Measurements from ENCODE around the gene NIF3L1. TPM values are rescaled to one million over a fixed set of nuclear protein-coding genes. Genes with fewer than 3 reads are reported as not detected.

NIF3L1 gene
- total and polyA plus RNA-seq, 10 of the 15 experiments (the other 5 are each of a cell fraction or from before 2014, with no cell fraction given), result 27.6 to 95.9 (median 53.8) TPM

GRCh38 chr2:200905618-200906296 is 16.6 kb downstream of the NIF3L1 start:
- Histone ChIP-seq H3K4me2 (ENCODE audit: control insufficient read depth, insufficient read depth) (no peak overlapping the region), H3K36me3 (ENCODE audit: control insufficient read depth in 2 of 2, insufficient read depth in 2 of 2, low read length in 1 of 2) (peaks cover 5 to 12% of the 10 kb centered on the region in 2 experiments; a peak in 2 of 4 replicates), H3K79me2 (ENCODE audit: control insufficient read depth, insufficient read depth, low read length) (no peaks in the 10 kb centered on the region), H4K20me1 (ENCODE audit: control insufficient read depth, insufficient read depth) (no peaks in the 10 kb centered on the region), H3K27me3 (replicated peaks in 1 of 2; ENCODE audit: control insufficient read depth in 2 of 2, insufficient read depth in 2 of 2, low read length in 1 of 2) (no peaks in the 10 kb centered on the region), H3K4me3 (no peak overlapping the region), H3K9ac (ENCODE audit: control insufficient read depth, insufficient read depth, low read length) (no peak overlapping the region), H3K27ac (ENCODE audit: control insufficient read depth, insufficient read depth) (no peak overlapping the region), H2AFZ (ENCODE audit: control insufficient read depth, low read depth, low read length) (no peak overlapping the region), H3K4me1 (ENCODE audit: control insufficient read depth, insufficient read depth, low read length) (no peaks in the 10 kb centered on the region), H3K9me3 (replicated peaks; ENCODE audit: control insufficient read depth, insufficient read depth, low read length) (no peaks in the 10 kb centered on the region)
- POLR2A ChIA-PET, result interaction anchor here (0.9 to 1.8 kb wide), 6 partner anchors 161 to 326 kb away, joined by 3 to 7 read pairs (median 4); partner anchors contain the start of gene CASP10
- TF ChIP-seq RAD21 (IDR thresholded peaks at IDR 0.05; ENCODE audit: insufficient read depth, low read depth, low read length), result peak; percentile 89
- TF ChIP-seq HDGF (IDR thresholded peaks at IDR 0.05), result 0 out of 2 replicates have a peak, but pooled peaks have one; percentile 31
- peak; percentile 69 to 89 (median 76) for TF ChIP-seq CTCF (IDR thresholded peaks at IDR 0.05 in 2 of 3, conservative IDR thresholded peaks at IDR 0.05 in 1 of 3; ENCODE audit: control insufficient read depth in 2 of 3, extremely low read depth in 1 of 3, insufficient read depth in 1 of 3, low read depth in 3 of 3, low read length in 3 of 3)
- TF ChIP-seq ZNF687 (IDR thresholded peaks at IDR 0.05), result no peak
- 0 out of 3 replicates have a peak, but pooled peaks have one; percentile 19 for TF ChIP-seq POU2F2 (IDR thresholded peaks at IDR 0.05; ENCODE audit: borderline replicate concordance, low read depth, low read length)
- TF ChIP-seq BACH1 (IDR thresholded peaks at IDR 0.05; ENCODE audit: borderline replicate concordance), result no peak
- TF ChIP-seq ZBTB40 (IDR thresholded peaks at IDR 0.05; ENCODE audit: borderline replicate concordance), result no peak
- TF ChIP-seq ETV6 (conservative IDR thresholded peaks at IDR 0.05 in 1 of 2, IDR thresholded peaks at IDR 0.05 in 1 of 2; ENCODE audit: borderline replicate concordance in 1 of 2, low read depth in 1 of 2), result 0 out of 4 replicates have a peak, but pooled peaks of 1 of the 2 experiments have one; percentile 70
- TF ChIP-seq SMC3 (IDR thresholded peaks at IDR 0.05; ENCODE audit: borderline replicate concordance, low read length), result peak; percentile 82
- TF ChIP-seq POLR2A (IDR thresholded peaks at IDR 0.05; ENCODE audit: low read depth, low read length), result no peak
- 0 out of 2 replicates have a peak, but pooled peaks have one; percentile 19 for TF ChIP-seq YY1 (IDR thresholded peaks at IDR 0.05; ENCODE audit: low read depth, low read length)
- WGBS (ENCODE audit: insufficient coverage, insufficient replicate concordance, low lambda C conversion rate, missing lambda C conversion rate), result 50% methylated on average over 2 of the region's 2 CpGs
- in situ Hi-C loops (cut with MboI), result loop anchor here (5.0 kb wide), 3 partner anchors 167 to 327 kb away; partner anchors contain the start of genes HYCC2 and NDUFB3
- FAIRE-seq (no peak), DNase-seq (ENCODE audit: low read depth, low spot score) (no peak), ATAC-seq (peak; percentile 89)
- CTCF ChIA-PET, result interaction anchor here (0.6 to 8.2 kb wide), 38 partner anchors 9 to 327 kb away, joined by 3 to 256 read pairs (median 4); partner anchors contain the start of genes CASP10, HYCC2, NDUFB3 and NIF3L1
- intact Hi-C loops (cut with micrococcal nuclease; ENCODE audit: unreplicated experiment), result loop anchor here (1.0 kb wide), 2 partner anchors 164 to 272 kb away; no protein-coding TSS in a partner anchor
- RAD21 ChIA-PET (ENCODE audit: unreplicated experiment), result interaction anchor here (0.6 to 6.3 kb wide), 19 partner anchors 16 to 327 kb away, joined by 3 to 82 read pairs (median 4); partner anchors contain the start of genes CASP10, NIF3L1, ORC2 and PPIL3
- SMC1A ChIA-PET (ENCODE audit: uncharacterized antibody, unreplicated experiment), result interaction anchor here (0.6 to 8.2 kb wide), 25 partner anchors 7 to 438 kb away, joined by 3 to 144 read pairs (median 4); partner anchors contain the start of genes CASP10 and ORC2
- BruUV-seq (replicated peaks), result no TSS peak
